Activated CD8-positive, alpha-beta memory T cell treated with anti-CD3 and anti-CD28 coated beads for 1 hour (primary cell): Measurements from ENCODE around the gene CFAP157.

ENCODE experiments used
- DNase-seq, 2 donors: peaks; one replicate each; pipeline ENCODE4 v3.0.0-alpha.2; 2020; ENCODE audit warnings: low read depth in 1 of 2; ENCODE audit errors: extremely low read depth in 1 of 2

The CFAP157 gene

DNA sequence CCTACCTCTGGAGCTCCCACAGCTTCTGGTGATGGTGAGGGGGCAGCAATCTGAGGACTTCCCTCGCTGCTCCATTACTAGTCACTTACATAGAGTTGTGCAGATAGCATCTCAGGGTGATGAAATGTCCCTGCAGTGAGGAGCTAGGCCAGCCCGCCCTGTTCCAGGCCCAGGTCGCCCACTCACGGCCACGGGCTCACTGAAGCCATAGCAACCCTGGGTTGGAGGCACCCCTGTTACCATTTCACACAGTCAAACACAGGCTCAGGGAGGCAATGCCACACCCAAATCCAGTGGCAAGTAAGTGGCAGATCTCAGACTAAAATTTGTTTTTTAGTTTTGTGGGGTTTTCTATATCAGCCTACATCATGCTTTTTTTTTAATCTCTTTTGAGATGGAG, 52.1 kb downstream of the CFAP157 start:
- DNase-seq, result no peak

DNA sequence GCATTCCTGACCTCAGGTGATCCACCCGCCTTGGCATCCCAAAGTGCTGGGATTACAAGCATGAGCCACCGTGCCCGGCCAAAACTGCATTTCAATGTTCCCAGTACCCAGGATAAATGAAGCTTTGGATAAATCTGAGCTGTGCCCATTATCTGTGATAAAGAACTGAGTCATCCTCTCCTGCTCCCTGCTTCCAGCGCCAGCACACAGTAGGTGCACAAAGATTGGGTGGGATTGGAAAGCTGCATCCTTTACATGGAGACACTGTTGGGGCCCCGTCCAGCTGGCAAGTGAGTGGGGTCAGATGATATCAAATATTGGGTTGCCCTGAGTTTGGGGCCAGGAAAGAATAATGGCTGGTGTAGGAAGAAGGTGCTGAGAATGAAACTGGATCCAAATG, 54.3 kb downstream of the CFAP157 start:
- DNase-seq, result no peak

DNA sequence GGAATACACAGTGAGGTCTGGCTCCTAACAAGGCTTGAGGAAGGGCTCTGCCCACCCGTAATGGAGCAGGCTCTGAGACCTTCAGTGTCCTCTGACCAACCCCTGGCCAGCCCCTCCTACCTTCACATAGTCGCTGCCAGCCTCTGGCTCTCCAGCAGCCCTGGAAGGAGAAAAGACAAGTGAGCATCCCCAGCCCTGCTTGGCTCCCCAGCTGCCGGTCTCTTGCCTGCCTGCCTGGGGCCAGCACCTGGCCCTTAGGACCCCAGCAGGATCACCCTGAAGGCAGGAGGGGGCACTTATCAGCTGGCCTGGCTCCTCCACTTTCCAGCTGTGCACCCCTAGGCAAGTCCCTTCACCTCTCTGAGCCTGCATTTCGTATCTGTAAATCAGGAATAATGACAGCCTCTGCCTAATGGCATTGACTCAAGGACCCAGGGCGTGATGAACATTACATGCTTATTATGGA, 54.7 kb downstream of the CFAP157 start:
- no peak for DNase-seq

DNA sequence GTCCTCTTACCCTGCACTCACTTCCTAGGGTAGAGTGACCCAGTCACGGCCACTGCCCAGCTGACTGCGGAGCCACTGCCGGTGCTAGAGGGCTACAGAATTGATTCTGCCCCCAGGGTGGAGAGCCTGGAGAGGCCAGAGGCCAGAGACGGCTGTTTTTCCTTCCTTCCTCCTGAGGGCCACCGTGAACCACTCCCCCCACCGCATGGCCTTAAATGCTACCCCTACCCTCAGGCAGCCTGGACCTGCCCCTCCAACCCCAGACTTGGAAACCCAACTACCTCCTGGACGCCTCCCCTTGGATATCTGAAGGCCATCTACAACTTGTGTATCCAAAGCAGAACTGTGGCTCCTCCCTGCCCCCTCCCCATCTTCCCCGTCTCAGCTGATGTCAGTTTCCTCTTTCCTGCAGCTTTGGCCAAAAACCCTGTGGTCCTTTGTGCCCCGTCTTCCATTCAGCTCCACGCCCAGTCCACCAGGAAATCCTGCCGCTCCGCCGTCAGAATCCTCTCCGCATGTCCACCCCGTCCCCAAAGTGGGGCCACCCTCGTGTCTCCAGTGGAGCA, 55.4 kb downstream of the CFAP157 start:
- DNase-seq, result no peak

DNA sequence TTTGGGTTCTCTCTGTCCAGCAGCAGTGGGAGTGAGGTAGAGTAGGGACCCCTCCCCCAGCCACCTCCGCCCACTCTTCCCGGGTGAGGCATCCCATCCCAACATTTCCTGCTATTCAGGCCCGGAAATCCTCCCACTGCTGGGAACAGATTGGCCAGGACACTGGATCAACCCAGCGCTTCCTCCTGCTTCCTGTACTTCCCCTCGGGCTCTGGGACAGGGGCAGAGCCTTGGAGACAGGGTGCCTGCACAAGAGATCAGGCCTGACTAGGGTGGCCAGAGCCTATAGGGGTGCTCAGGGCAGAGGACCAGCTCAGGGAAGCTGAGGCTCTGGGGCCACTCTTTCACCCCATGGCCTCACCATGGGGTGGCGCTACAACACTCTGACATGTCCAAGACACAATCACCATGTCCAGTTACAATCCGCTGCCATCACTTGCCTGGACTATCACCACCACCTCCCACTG, 57.2 kb downstream of the CFAP157 start:
- no peak for DNase-seq

DNA sequence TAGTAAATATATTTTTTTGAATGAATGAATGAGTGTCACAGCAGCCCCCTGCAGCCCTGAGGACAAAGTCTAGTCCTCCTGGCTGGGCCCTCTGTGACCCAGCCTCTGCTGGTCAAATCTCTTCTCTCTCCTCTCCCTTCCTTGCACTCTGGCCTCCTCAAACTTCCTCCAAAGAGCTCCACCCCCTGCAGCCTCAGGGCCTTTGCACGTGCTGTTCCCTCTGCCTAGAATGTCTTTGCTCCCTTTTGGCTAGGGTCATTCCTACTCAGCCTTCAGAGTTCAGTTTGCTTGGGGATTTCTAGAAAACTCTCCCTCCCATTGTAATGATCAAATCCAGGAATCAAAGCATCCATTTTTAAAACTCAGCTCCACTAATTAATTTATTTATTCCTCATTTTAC, 58.6 kb downstream of the CFAP157 start:
- no peak for DNase-seq
